Natural killer cell treated with Interleukin-12 subunit alpha and Interleukin-12 subunit beta and Interleukin-15 and Interleukin-18, amount 100 ng/mL, for 72 hours (primary cell): Measurements from ENCODE around the gene NRSN1. TPM values are rescaled to one million over a fixed set of nuclear protein-coding genes. Genes with fewer than 3 reads are reported as not detected.

ENCODE experiments used
- ATAC-seq, 2 donors: fragments of 150-1000 bp; cut with Tn5 transposase in 1 of 2; sonication (Bioruptor Pico), chemical (Tn5 transposase) in 1 of 2; 2 replicates each; pipeline ENCODE4 v1.10.0; 2021
- DNase-seq: peaks from one replicate; pipeline ENCODE4 v3.0.0; 2022; ENCODE audit warnings: low spot score
- H3K27ac Mint-ChIP-seq, 2 donors: 1 replicate in 1 of 2; 2 replicates in 1 of 2; pipeline ENCODE4 v1.8.0; 2022; ENCODE audit warnings: mixed read lengths in 2 of 2, mild to moderate bottlenecking in 1 of 2, moderate library complexity in 1 of 2
- H3K27me3 Mint-ChIP-seq, 2 donors: 1 replicate in 1 of 2; 2 replicates in 1 of 2; pipeline ENCODE4 v1.8.0; 2022; ENCODE audit warnings: mixed read lengths in 2 of 2
- H3K36me3 Mint-ChIP-seq: one replicate; pipeline ENCODE4 v1.8.0; 2022; ENCODE audit warnings: mixed read lengths
- H3K4me1 Mint-ChIP-seq, 2 donors: 1 replicate in 1 of 2; 2 replicates in 1 of 2; pipeline ENCODE4 v1.8.0; 2022; ENCODE audit warnings: low read depth in 2 of 2, mixed read lengths in 2 of 2, mild to moderate bottlenecking in 1 of 2
- H3K4me3 Mint-ChIP-seq: one replicate; pipeline ENCODE4 v1.8.0; 2022; ENCODE audit warnings: mixed read lengths
- H3K9me3 Mint-ChIP-seq: 2 replicates; pipeline ENCODE4 v1.8.0; 2022; ENCODE audit warnings: mixed read lengths
- total RNA-seq, 2 donors: library from RNA; stranded (reverse); gene quantifications; one replicate each; pipeline ENCODE4 v1.2.3, GENCODE V29; 2022

The NRSN1 gene, protein sequence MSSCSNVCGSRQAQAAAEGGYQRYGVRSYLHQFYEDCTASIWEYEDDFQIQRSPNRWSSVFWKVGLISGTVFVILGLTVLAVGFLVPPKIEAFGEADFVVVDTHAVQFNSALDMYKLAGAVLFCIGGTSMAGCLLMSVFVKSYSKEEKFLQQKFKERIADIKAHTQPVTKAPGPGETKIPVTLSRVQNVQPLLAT
- not detected for total RNA-seq

DNA sequence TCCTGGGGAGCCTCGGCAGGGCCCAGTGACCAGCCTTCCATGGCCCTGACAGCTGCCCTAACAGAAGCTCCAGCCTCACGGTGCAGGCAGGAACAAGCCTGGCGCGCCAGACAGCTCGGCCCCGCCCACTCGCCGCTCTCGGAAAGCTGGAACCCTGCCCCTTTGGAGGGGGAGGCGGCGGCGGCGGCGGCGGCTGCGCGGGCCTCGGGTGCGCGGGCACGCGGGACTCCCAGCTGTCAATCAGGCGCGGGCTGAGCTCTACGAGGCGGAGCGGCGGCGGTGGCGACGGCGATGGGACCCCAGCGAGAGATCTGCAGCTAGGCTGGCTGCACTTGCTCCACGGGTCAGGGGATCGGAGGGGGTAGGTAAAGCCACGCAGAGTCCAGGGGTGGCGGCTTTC lies at the start of gene NRSN1:
NRSN1 (plus strand) TSS at position 236 of the 400 bp plus-strand sequence. CDS start 8,113 bp downstream, outside the sequence.
- H3K27me3 Mint-ChIP-seq, result peaks cover 0 to 3% of the 10 kb centered on the region in 2 donors

DNA sequence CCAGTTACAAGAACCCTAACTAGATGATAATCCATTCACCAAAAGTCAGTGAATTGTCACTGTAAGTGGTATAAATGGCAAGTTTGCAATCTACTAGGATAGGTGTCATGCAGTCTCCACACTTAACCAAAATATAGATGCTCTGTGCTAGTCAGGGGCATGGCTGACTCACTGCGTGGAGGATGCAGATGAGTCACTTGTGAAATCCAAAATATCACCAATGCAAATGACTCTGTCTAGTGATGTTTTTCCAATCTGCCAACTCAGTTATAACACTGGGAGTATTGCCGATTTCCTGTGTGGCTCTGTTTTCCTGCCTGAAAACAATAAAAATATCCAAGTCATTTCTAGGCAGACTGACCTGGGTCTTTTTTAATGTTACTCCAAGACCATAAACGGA lies 47.8 kb upstream of the NRSN1 start:
- H3K36me3 Mint-ChIP-seq, result no peaks in the 10 kb centered on the region
- DNase-seq (no peak), ATAC-seq (no peak)
- H3K27me3 Mint-ChIP-seq, result peaks cover 0 to 8% of the 10 kb centered on the region in 2 donors
- H3K9me3 Mint-ChIP-seq, result peaks cover 13% of the 10 kb centered on the region
- H3K4me1 Mint-ChIP-seq, result no peaks in the 10 kb centered on the region
- H3K27ac Mint-ChIP-seq, result no peak overlapping the region
- no peak overlapping the region for H3K4me3 Mint-ChIP-seq

More for the DNA sequence above, at the start of gene NRSN1:
- DNase-seq (no peak), ATAC-seq (peak in 1 of 2 donors; percentile 27)
- no peak within 1 kb of the TSS for H3K4me3 Mint-ChIP-seq
- no peaks in the 10 kb centered on the region for H3K36me3 Mint-ChIP-seq
- no peaks in the 10 kb centered on the region for H3K4me1 Mint-ChIP-seq
- peaks cover 10% of the 10 kb centered on the region for H3K9me3 Mint-ChIP-seq
- H3K27ac Mint-ChIP-seq, result no peak within 1 kb of the TSS

DNA sequence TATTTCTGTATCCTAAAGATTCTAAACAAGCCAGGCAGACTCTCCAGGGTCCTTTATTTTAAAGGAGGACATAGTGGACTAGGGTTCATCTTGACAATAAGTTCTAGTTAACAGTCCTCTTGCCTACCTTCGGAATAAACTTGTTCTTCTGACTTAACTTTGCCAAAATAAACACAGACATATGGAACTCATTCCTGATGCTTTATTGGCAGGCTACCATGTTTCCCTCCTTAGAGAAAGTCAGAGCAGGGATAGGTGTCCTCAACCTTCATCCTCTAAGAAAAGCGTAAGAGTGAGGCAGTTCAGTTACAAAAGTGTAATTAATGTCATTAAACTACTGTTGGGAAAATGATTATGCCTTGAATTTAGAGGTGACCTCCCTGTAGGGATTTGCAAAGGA lies 46.9 kb upstream of the NRSN1 start:
- Mint-ChIP-seq H3K27me3 (peaks cover 0 to 8% of the 10 kb centered on the region in 2 donors), H3K27ac (no peak overlapping the region), H3K9me3 (peaks cover 13% of the 10 kb centered on the region), H3K36me3 (no peaks in the 10 kb centered on the region), H3K4me1 (no peaks in the 10 kb centered on the region), H3K4me3 (no peak overlapping the region)
- DNase-seq, result no peak
- no peak for ATAC-seq

DNA sequence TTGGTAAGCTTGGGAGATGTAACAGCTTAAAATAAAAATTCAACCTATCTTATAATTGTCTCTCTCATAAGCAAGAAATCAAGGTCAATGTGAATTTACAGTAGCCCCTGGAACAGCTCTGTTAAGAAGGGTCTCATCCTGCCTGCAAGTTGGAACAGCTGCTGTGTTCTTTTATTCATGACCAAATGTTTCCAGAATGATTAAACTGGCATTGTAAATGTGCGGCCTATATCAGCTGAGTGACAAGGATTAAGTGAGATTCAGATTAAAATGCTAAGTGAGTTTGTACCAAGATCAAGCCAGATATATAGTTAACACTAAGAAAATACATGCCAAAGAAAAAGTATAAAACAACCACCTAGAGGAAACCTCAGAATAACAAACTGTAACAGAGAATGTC lies 45.3 kb upstream of the NRSN1 start:
- H3K36me3 Mint-ChIP-seq, result no peaks in the 10 kb centered on the region
- H3K27me3 Mint-ChIP-seq, result peaks cover 0 to 8% of the 10 kb centered on the region in 2 donors
- H3K4me3 Mint-ChIP-seq, result no peak overlapping the region
- no peaks in the 10 kb centered on the region for H3K4me1 Mint-ChIP-seq
- H3K9me3 Mint-ChIP-seq, result peaks cover 15% of the 10 kb centered on the region
- no peak overlapping the region for H3K27ac Mint-ChIP-seq
- ATAC-seq (no peak), DNase-seq (no peak)

DNA sequence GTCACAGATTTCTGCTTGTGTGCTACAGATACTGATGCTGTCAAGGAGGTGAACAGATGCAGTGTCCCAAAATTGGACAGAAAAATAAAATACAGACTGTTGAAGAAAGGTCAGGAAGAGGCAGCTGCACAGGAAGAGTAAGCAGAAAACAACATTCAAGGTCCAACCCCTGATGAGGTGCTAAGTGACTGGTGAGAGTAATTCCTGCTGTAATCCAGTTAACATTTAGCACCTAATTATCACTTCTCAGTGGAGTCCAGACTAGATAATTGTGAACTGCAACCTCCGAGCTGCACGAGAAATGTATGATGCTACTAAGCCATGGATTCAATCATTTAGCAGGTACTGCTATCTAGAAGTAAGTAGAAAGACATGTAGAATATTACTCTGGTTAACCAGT lies 36.3 kb upstream of the NRSN1 start:
- Mint-ChIP-seq H3K4me1 (no peaks in the 10 kb centered on the region), H3K27me3 (no peaks in the 10 kb centered on the region), H3K36me3 (no peaks in the 10 kb centered on the region), H3K9me3 (peaks cover 9% of the 10 kb centered on the region), H3K27ac (no peak overlapping the region), H3K4me3 (no peak overlapping the region)
- DNase-seq (no peak), ATAC-seq (no peak)

DNA sequence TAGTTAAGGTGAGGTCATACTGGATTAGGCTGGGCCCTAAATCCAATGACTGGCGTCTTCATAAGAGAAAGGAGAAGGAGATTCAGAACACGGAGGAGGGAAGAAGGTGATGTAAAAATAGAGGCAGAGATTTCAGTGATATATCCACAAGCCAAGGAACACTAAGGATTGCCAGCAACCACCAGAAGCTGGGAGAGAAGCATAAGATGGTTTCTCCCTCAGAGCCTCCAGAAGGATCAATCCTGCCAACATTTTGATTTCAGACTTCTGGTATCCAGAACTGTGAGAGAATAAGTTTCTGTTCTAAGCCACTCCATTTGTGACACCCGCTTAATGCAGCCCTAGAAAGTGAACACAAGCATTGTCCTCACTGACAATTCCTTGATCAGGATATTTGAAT lies 33.6 kb upstream of the NRSN1 start:
- H3K9me3 Mint-ChIP-seq, result peaks cover 8% of the 10 kb centered on the region
- no peak overlapping the region for H3K4me3 Mint-ChIP-seq
- no peaks in the 10 kb centered on the region for H3K36me3 Mint-ChIP-seq
- H3K27ac Mint-ChIP-seq, result no peak overlapping the region
- DNase-seq, result no peak
- H3K4me1 Mint-ChIP-seq, result no peaks in the 10 kb centered on the region
- ATAC-seq, result no peak
- H3K27me3 Mint-ChIP-seq, result peaks cover 0 to 5% of the 10 kb centered on the region in 2 donors

DNA sequence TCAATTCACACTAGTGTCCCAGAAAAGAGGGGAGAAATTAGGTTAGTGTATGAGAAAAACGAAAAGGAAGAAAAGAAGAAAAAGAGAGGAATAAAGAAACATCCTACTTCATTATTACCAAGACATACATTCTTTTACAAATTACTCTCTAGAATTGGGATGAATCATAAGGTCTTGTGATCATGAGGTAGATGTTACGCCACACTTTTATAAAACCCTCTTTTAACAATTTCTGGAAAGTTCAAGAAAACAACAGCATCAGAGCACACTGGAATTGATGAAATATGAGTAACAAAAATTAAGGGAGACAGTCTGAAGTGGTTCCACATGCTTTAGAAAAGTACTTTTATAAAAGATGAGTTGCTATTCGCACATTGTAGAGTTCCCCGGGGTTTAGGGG lies 32.6 kb upstream of the NRSN1 start:
- ATAC-seq (no peak), DNase-seq (no peak)
- Mint-ChIP-seq H3K9me3 (peaks cover 8% of the 10 kb centered on the region), H3K36me3 (no peaks in the 10 kb centered on the region), H3K27me3 (peaks cover 0 to 5% of the 10 kb centered on the region in 2 donors), H3K4me1 (no peaks in the 10 kb centered on the region), H3K27ac (no peak overlapping the region), H3K4me3 (no peak overlapping the region)

DNA sequence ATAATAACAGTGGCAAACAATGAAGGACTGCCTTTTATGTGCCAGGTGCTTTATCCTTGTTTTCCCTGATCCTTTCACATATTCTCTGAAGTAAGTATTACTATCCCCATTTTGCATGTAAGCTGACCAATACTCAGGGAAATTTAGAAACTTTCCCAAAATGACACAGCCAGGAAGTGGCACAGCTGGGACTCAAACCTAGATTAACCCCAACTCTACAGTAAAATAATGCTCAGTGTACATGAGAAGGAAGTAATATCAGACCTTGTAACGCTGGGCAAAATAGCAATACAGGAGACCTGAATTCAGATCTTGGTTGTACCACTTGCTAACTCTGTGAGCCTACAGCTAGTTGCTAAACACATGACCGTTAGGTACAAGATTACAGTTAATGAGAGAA lies 26.8 kb upstream of the NRSN1 start:
- no peaks in the 10 kb centered on the region for H3K4me1 Mint-ChIP-seq
- H3K27me3 Mint-ChIP-seq, result peaks cover 0 to 5% of the 10 kb centered on the region in 2 donors
- H3K4me3 Mint-ChIP-seq, result no peak overlapping the region
- no peak overlapping the region for H3K27ac Mint-ChIP-seq
- ATAC-seq (no peak), DNase-seq (no peak)
- H3K9me3 Mint-ChIP-seq, result peaks cover 3% of the 10 kb centered on the region
- no peaks in the 10 kb centered on the region for H3K36me3 Mint-ChIP-seq

DNA sequence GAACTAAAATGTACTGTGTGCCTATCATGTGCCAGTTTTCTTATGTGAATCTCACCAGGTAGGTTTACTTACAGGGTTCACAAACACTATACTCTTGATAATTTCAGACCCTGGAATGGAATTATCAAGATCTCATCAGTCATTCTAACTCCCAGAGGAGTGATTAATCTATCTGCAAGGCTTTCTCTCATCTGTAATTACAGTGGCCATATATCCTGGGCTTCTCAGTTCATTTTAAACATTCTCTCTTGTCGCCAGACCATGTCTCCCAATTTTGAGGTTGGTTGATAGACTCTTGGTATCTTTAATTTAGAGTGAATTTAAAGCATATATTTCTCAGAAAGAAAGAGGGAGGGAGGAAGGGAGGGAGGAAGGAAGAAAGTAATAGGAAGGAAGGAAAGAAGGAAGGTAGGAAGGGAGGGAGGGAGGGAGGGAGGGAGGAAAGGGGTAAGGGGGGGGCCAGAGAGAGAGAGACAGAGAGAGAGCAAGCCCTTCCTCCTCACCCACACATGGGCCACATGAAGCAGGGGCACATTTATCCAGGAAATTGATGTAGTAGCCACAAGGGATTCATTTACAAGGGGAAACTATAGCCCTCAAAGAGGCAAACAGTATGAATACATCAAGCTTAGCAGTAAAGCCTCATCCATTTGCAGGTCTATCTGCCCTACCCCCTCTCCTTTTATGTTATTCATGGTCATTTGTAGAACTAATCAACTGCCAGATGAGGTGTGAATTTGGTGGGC lies 25.8 kb upstream of the NRSN1 start:
- no peak for ATAC-seq

DNA sequence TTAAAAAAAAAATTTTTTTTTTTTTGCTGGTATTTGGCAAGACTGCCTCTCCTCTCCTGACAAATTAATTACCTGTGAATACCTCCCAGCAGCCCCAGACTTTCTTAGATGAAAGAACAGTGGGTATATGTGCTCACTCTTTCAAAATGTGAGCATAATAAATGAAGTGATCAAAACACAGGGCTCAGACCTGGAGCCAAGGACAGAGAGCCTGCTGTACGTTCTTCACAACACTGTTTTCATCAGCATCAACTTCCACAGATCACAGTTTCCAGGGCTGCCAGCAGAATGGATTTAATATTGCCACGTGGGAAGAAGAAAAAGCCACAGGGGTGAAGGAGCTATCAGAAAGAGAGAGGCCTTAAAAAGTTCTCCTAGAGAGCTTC lies 25.3 kb upstream of the NRSN1 start:
- H3K27me3 Mint-ChIP-seq, result peaks cover 0 to 5% of the 10 kb centered on the region in 2 donors

More for the DNA sequence above, 25.8 kb upstream of the NRSN1 start:
- Mint-ChIP-seq H3K4me1 (no peaks in the 10 kb centered on the region), H3K27ac (no peak overlapping the region), H3K36me3 (no peaks in the 10 kb centered on the region), H3K9me3 (peaks cover 3% of the 10 kb centered on the region), H3K4me3 (no peak overlapping the region), H3K27me3 (peaks cover 0 to 5% of the 10 kb centered on the region in 2 donors)
- DNase-seq, result no peak

DNA sequence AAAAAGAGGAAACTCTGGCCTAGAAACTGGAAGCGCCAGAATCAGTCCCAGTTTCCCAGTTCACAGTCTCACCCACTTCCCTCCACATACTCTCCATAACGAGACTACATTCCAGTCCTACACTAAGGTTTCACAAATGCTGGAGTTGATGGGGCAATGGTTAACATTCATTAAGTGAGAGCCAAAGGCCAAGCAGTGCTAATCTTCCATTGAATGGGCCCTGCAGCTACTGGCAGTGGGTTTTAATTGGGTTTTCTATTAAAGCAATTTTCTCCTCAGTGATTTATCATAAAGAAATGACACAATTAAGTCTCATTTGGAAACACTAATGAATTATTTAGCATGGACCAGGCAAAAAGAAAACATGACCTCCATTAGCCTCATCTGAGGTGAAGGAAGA lies 20.8 kb upstream of the NRSN1 start:
- no peaks in the 10 kb centered on the region for H3K9me3 Mint-ChIP-seq
- no peaks in the 10 kb centered on the region for H3K4me1 Mint-ChIP-seq
- no peak overlapping the region for H3K4me3 Mint-ChIP-seq
- ATAC-seq (no peak), DNase-seq (no peak)
- H3K27me3 Mint-ChIP-seq, result no peaks in the 10 kb centered on the region
- no peak overlapping the region for H3K27ac Mint-ChIP-seq
- no peaks in the 10 kb centered on the region for H3K36me3 Mint-ChIP-seq

More for the DNA sequence above, 25.3 kb upstream of the NRSN1 start:
- Mint-ChIP-seq H3K27ac (no peak overlapping the region), H3K4me1 (no peaks in the 10 kb centered on the region), H3K4me3 (no peak overlapping the region), H3K36me3 (no peaks in the 10 kb centered on the region), H3K9me3 (peaks cover 3% of the 10 kb centered on the region)
- DNase-seq (no peak), ATAC-seq (no peak)

DNA sequence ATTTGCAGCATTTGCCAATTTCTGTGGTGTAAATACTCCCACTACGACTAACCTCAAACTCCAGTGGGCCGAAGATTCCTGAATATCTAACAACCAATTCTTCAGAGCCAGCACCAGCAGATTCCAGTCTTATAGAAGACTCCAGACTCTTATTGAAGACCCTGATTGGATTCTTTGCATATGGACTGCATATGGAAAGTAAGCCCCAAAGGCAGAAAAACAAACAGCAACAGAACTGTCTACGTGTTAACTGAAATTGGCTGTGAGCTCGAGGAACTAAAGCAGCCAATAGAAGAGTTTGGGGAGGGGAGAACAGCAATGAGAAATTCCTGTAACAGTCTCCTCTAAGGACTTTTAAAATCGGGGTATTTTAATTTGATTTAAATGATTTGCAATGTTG lies 19.7 kb upstream of the NRSN1 start:
- ATAC-seq (no peak), DNase-seq (no peak)
- H3K9me3 Mint-ChIP-seq, result no peaks in the 10 kb centered on the region
- no peak overlapping the region for H3K4me3 Mint-ChIP-seq
- no peaks in the 10 kb centered on the region for H3K27me3 Mint-ChIP-seq
- H3K27ac Mint-ChIP-seq, result no peak overlapping the region
- H3K36me3 Mint-ChIP-seq, result no peaks in the 10 kb centered on the region
- H3K4me1 Mint-ChIP-seq, result no peaks in the 10 kb centered on the region

DNA sequence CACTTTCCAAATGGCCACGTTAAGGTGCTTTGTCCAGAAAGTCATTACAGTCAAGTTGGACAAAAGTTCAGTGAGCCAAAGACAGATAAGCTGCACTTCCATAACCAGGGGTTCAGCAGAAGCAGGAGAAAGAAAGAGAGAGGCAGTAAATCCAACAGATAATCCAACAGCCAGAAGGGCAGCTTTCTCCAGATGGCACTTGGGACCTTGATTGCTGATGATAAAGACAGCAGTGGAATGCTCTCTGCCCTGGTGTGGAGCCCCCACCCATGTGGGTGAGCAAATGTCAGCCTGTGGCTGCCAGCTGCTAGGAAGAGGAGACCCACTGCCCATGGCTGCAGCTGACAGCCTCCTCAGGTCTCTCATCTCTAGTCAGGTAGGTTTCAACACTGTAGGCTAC lies 18.7 kb upstream of the NRSN1 start:
- H3K4me1 Mint-ChIP-seq, result no peaks in the 10 kb centered on the region
- DNase-seq (no peak), ATAC-seq (no peak)
- H3K4me3 Mint-ChIP-seq, result no peak overlapping the region
- H3K27me3 Mint-ChIP-seq, result no peaks in the 10 kb centered on the region
- H3K9me3 Mint-ChIP-seq, result no peaks in the 10 kb centered on the region
- H3K27ac Mint-ChIP-seq, result no peak overlapping the region
- no peaks in the 10 kb centered on the region for H3K36me3 Mint-ChIP-seq

DNA sequence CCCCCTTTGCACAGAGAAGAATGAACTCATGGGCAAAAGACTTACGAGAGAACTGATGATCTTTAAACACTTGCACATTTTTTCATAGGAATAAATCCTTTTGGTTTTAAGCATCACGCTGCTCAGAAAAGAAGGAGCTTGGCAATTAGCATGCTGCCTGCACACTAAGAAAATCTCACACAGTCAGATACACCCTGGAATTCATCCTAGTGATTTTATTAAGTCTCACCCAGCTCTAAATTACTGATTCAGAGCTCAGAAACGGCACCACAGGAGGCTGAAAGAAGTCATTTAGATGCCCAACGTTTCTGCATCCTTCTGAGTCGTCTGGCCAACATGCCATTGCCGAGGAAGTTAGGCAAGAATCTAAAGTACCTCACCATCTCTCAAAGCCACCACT lies 18.0 kb upstream of the NRSN1 start:
- ATAC-seq, result no peak
- Mint-ChIP-seq H3K9me3 (no peaks in the 10 kb centered on the region), H3K4me3 (no peak overlapping the region), H3K27ac (no peak overlapping the region), H3K4me1 (no peaks in the 10 kb centered on the region), H3K27me3 (no peaks in the 10 kb centered on the region), H3K36me3 (no peaks in the 10 kb centered on the region)
- no peak for DNase-seq
